A549 treated with CpdA at 1 μM for 4 hours (cell line): ENCODE measurements around the gene SLC16A3. TPM values are rescaled to one million over a fixed set of nuclear protein-coding genes. Genes with fewer than 3 reads are reported as not detected.

Experiments
- total RNA-seq: library from RNA; stranded (reverse); fragments of 200-300 nt; extraction: Qiagen RNA extraction; gene quantifications from 5 replicates; pipeline ENCODE4 v1.2.3, GENCODE V29; 2022; ENCODE audit warnings: low read depth

SLC16A3 gene
- 88.1 to 110 TPM (median 107 TPM) in 5 replicates for total RNA-seq

GRCh38 chr17:82228842-82229697, at the start of gene SLC16A3:
Gene SLC16A3, plus strand, starts transcription at chr17:82229042. Its CDS starts 6,967 bp downstream, at chr17:82236009.

GRCh38 chr17:82212331-82213250, 16.3 kb upstream of the SLC16A3 start, which contains the start of gene CCDC57:
Gene CCDC57, minus strand, starts transcription at chr17:82212842. Its CDS starts 10,898 bp downstream, at chr17:82201944.

GRCh38 chr17:82273327-82274133, 44.7 kb downstream of the SLC16A3 start, which contains the start of gene CSNK1D:
Gene CSNK1D, minus strand, starts transcription at chr17:82273700. Its CDS starts 319 bp downstream, at chr17:82273381.

Other genes with a start within 250 kb of the SLC16A3 start
- 147 to 209 TPM (median 190 TPM) in 5 replicates for gene CENPX, start 206.2 kb upstream of the SLC16A3 start, total RNA-seq
- gene LRRC45, start 205.7 kb upstream of the SLC16A3 start, total RNA-seq: 11.4 to 18.8 TPM (median 14.2 TPM) in 5 replicates
- gene RAC3, start 197.4 kb upstream of the SLC16A3 start, total RNA-seq: 21.3 to 39.5 TPM (median 32.6 TPM) in 5 replicates
- 63.3 to 105 TPM (median 96.2 TPM) in 5 replicates for gene DCXR, start 191.3 kb upstream of the SLC16A3 start, total RNA-seq
- 14.4 to 26.4 TPM (median 23.6 TPM) in 5 replicates for gene RFNG, start 177.2 kb upstream of the SLC16A3 start, total RNA-seq
- 101 to 142 TPM (median 137 TPM) in 5 replicates for gene GPS1, start 177.1 kb upstream of the SLC16A3 start, total RNA-seq
- gene DUS1L, start 163.2 kb upstream of the SLC16A3 start, total RNA-seq: 75.9 to 140 TPM (median 133 TPM) in 5 replicates
- gene FASN, start 130.8 kb upstream of the SLC16A3 start, total RNA-seq: 103 to 146 TPM (median 139 TPM) in 5 replicates
- 20.7 to 26.9 TPM (median 23.5 TPM) in 5 replicates for gene CCDC57, start 16.2 kb upstream of the SLC16A3 start, total RNA-seq
- gene CSNK1D, start 44.7 kb downstream of the SLC16A3 start, total RNA-seq: 146 to 164 TPM (median 156 TPM) in 5 replicates
- 0.09 to 0.33 TPM (median 0.20 TPM) in 3 of 5 replicates, not detected in the others for gene CD7, start 88.6 kb downstream of the SLC16A3 start, total RNA-seq
- 0.99 to 1.9 TPM (median 1.3 TPM) in 5 replicates for gene SECTM1, start 104.7 kb downstream of the SLC16A3 start, total RNA-seq
- gene TEX19, start 130.2 kb downstream of the SLC16A3 start, total RNA-seq: 0.22 to 0.59 TPM (median 0.33 TPM) in 5 replicates
- gene UTS2R, start 142.7 kb downstream of the SLC16A3 start, total RNA-seq: not detected in 5 replicates
- gene HEXD, start 189.3 kb downstream of the SLC16A3 start, total RNA-seq: 9.5 to 14.5 TPM (median 12.8 TPM) in 5 replicates
- gene OGFOD3, start 189.5 kb downstream of the SLC16A3 start, total RNA-seq: 17.4 to 25.1 TPM (median 23.2 TPM) in 5 replicates
- gene CYBC1, start 221.7 kb downstream of the SLC16A3 start, total RNA-seq: 51.8 to 65.9 TPM (median 57.5 TPM) in 5 replicates
- 52.1 to 63.7 TPM (median 54.5 TPM) in 5 replicates for gene NARF, start 229.7 kb downstream of the SLC16A3 start, total RNA-seq